ENCODE data around the gene PMM1. TPM values are rescaled to one million over a fixed set of nuclear protein-coding genes. Genes with fewer than 3 reads are reported as not detected.
A peak's percentile ranks its signal among the peaks of the same experiment; 100 is the strongest.
"Not testable (repeated sequence)": the region's sequence is repeated elsewhere in the genome, so short reads cannot be mapped to it uniquely, and the experiment has no call there.

Gene PMM1
- total RNA-seq, 1 donor from 2014 or later: 19.5 TPM

GRCh38 chr22:41563051-41563711 is 26.5 kb downstream of the PMM1 start:
- DNase-seq (ENCODE audit: low spot score): peak; percentile 59

GRCh38 chr22:41562461-41562860 is 27.2 kb downstream of the PMM1 start:
- no peak for DNase-seq (ENCODE audit: low spot score)

- no peak for DNase-seq (ENCODE audit: low spot score)
Measured at GRCh38 chr22:41561788-41562187, 27.9 kb downstream of the PMM1 start.

- no peak for DNase-seq (ENCODE audit: low spot score)
Measured at GRCh38 chr22:41561335-41561734, 28.3 kb downstream of the PMM1 start.

- no peak for DNase-seq (ENCODE audit: low spot score)
Measured at GRCh38 chr22:41560095-41560471, 29.6 kb downstream of the PMM1 start.

- not testable (repeated sequence) for DNase-seq (ENCODE audit: low spot score)
Measured at GRCh38 chr22:41558241-41558630, 31.4 kb downstream of the PMM1 start.

- DNase-seq (ENCODE audit: low spot score): peak; percentile 96
Measured at GRCh38 chr22:41557401-41558240, 32.0 kb downstream of the PMM1 start.

- no peak for DNase-seq (ENCODE audit: low spot score)
Measured at GRCh38 chr22:41556561-41556960, 33.1 kb downstream of the PMM1 start.

GRCh38 chr22:41555325-41555982 is 34.2 kb downstream of the PMM1 start:
- no peak for DNase-seq (ENCODE audit: low spot score)

GRCh38 chr22:41551877-41552582 is 37.6 kb downstream of the PMM1 start:
- DNase-seq (ENCODE audit: low spot score): no peak

GRCh38 chr22:41550952-41551491 is 38.6 kb downstream of the PMM1 start:
- no peak for DNase-seq (ENCODE audit: low spot score)

- DNase-seq (ENCODE audit: low spot score): no peak
Measured at GRCh38 chr22:41548830-41549211, 40.8 kb downstream of the PMM1 start.

- no peak for DNase-seq (ENCODE audit: low spot score)
Measured at GRCh38 chr22:41544671-41545476, 44.8 kb downstream of the PMM1 start.

- peak; percentile 99 for DNase-seq (ENCODE audit: low spot score)
Measured at GRCh38 chr22:41543854-41544670, 45.6 kb downstream of the PMM1 start, which contains the start of gene POLR3H. POLR3H (minus strand) TSS chr22:41544470; CDS start chr22:41544101, 369 bp downstream.

GRCh38 chr22:41542224-41542623 is 47.4 kb downstream of the PMM1 start:
- no peak for DNase-seq (ENCODE audit: low spot score)

GRCh38 chr22:41541484-41541883 is 48.2 kb downstream of the PMM1 start:
- no peak for DNase-seq (ENCODE audit: low spot score)

GRCh38 chr22:41540365-41540764 is 49.3 kb downstream of the PMM1 start:
- no peak for DNase-seq (ENCODE audit: low spot score)

- no peak for DNase-seq (ENCODE audit: low spot score)
Measured at GRCh38 chr22:41540006-41540315, 49.7 kb downstream of the PMM1 start.

GRCh38 chr22:41539146-41540005 is 50.3 kb downstream of the PMM1 start:
- no peak for DNase-seq (ENCODE audit: low spot score)

Data from umbilical cord (tissue), 2 donors.